Left lobe of liver (tissue), 2 donors: Measurements from ENCODE around the gene SYCP2. TPM values are rescaled to one million over a fixed set of nuclear protein-coding genes. Genes with fewer than 3 reads are reported as not detected.
A peak's percentile ranks its signal among the peaks of the same experiment; 100 is the strongest.
"Not testable (repeated sequence)": the region's sequence is repeated elsewhere in the genome, so short reads cannot be mapped to it uniquely, and the experiment has no call there.

ENCODE experiments used
- ATAC-seq: fragments of 200-7000 bp; cut with Tn5 transposase; one replicate; pipeline ENCODE4 v1.9.1; 2020; ENCODE audit warnings: mild to moderate bottlenecking, moderate library complexity
- DNase-seq: peaks from one replicate; pipeline ENCODE4 v3.0.0-alpha.2; 2020; ENCODE audit warnings: low spot score
- total RNA-seq: library from RNA; stranded (reverse); gene quantifications from one replicate; pipeline ENCODE4 v1.2.1, GENCODE V29; 2021
- donor health status: DM: no; HTN: no; CAD: no; lungs with moderate emphysema.
- donor health status: DM: no; HTN: yes; CAD: no.

SYCP2 gene
- total RNA-seq, 1 donor from 2014 or later = 0.35 TPM

DNA sequence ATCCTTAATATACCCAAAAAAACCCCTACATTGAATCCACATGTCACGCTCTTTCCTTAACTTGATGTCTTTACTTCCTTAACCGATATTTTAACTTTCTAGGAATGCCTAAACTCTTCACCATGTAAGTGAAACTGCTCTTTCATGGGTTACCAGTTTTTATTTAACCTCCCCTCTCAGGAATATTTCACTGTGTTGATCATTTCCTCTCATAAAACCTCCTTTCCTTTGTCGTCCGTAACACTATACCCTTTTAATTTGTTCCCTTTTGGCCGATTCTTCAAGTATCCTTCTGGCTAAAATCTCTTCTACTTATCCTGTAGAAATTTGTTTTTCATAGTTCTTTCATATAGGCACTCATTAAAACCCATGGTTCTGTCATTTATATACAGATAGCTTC is 24.6 kb downstream of the SYCP2 start:
- ATAC-seq (no peak), DNase-seq (no peak)

DNA sequence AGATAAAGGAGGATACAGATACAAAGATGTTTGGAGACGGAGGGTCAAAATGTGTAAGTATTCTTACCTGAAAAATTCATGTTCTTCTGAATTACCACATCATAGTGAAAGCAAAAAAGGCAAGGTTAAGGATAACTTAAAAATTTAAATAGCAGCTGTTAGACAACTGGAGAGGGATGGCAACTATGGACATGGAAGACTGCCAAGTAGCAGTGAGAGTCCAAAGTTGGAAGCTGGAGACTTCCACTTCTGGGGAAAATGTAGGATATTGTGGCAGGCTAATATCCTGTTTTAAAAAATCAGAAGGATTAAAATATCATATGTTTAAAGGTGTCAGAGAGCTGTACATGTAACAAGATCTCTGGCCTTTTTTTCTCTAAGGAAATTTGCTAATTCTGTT is 29.8 kb downstream of the SYCP2 start:
- DNase-seq (no peak), ATAC-seq (no peak)

DNA sequence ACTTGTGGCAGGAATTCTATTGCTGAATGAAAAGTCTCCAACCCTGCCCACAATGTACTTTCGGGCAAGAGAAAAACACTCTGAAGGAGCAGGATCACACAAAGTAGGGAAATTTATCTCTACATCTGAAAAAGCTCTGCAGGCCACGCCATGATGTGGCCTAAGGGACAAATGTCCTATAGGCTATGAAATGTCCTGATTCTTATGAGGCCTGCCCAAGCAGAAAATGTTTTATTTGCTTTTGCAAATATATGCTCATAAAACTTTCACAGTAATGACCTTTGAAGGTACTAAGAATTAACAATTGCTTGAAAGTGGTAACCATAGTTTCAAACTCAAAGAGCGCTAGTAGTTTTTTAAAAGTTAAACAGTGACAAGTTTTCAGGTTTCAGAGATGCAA is 31.0 kb downstream of the SYCP2 start:
- DNase-seq (no peak), ATAC-seq (no peak)

DNA sequence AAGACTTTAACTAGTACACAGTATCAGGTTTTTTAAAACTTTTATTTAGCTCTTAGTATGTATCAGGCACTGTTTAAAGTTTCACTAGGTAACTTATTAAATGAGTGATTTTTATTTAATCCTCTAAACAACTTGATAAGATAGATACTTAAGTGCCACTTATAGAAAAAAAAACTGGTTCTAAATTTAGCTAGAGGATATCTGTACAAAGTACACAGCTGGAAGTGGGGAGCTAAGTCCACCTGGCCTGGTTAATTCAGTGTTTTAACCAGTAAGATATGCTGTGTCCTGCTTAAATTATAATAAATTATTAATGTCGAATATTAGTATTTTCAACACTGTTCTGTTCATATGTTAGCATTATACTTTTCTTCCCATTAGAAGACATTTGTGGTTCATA is 37.5 kb downstream of the SYCP2 start:
- ATAC-seq (no peak), DNase-seq (no peak)

DNA sequence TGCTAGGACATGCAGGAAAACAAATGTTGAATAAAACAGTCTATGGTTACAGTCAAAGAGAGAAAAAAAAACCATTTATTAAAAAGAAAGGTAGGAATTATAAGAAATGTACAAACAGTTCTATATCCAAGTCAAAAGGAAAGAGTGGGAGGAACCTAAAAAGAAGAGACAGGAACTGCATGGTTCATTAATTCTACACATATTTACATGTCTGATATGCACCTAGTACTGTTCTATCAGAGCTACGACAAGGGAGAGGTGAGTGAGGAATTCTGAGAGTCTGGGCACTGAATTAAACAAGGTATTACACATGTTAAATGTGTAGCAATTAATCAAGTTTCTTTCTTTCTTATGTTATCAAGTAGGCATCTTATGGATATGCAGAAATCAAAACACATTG is 41.9 kb downstream of the SYCP2 start:
- no peak for ATAC-seq

DNA sequence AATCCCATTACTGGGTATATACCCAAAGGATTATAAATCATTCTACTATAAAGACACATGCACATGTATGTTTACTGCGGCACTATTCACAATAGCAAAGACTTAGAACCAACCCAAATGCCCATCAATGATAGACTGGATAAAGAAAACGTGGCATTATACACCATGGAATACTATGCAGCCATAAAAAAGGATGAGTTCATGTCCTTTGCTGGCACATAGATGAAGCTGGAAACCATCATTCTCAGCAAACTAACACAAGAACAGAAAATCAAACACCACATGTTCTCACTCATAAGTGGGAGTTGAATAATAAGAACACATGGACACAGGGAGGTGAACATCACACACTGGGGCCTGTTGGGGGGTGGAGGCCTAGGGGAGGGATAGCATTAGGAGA is 43.4 kb downstream of the SYCP2 start:
- not testable (repeated sequence) for ATAC-seq, DNase-seq

More for the DNA sequence above, 41.9 kb downstream of the SYCP2 start:
- no peak for DNase-seq

- ATAC-seq = no peak
- no peak for DNase-seq
Observed at GRCh38 chr20:59888050-59888449, 45.4 kb downstream of the SYCP2 start.

GRCh38 chr20:59884494-59884893 is 48.9 kb downstream of the SYCP2 start:
- no peak for ATAC-seq
- no peak for DNase-seq

- DNase-seq (no peak), ATAC-seq (no peak)
Observed at GRCh38 chr20:59880198-59880597, 53.2 kb downstream of the SYCP2 start.

DNA sequence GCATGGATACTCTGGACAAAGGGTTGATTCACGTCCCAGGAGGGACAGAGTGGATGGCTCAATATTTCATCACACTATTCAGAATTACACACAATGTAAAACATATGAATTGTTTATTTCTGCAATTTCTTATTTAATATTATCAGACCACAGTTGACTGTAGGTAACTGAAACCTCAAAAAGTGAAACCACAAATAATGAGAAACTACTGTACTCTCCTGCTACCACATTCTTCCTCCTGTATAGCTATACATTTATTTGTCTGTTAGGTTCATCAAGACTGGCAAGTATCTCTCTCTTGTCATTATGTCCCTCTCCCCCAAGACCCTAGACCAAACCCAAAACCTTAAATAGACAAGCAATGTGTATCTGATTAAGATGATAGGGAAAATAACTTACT is 60.0 kb downstream of the SYCP2 start:
- no peak for ATAC-seq
- DNase-seq = no peak

- no peak for ATAC-seq
- DNase-seq = no peak
Observed at GRCh38 chr20:59871096-59871495, 62.3 kb downstream of the SYCP2 start.

GRCh38 chr20:59866338-59866737 is 67.1 kb downstream of the SYCP2 start:
- ATAC-seq = no peak
- no peak for DNase-seq

DNA sequence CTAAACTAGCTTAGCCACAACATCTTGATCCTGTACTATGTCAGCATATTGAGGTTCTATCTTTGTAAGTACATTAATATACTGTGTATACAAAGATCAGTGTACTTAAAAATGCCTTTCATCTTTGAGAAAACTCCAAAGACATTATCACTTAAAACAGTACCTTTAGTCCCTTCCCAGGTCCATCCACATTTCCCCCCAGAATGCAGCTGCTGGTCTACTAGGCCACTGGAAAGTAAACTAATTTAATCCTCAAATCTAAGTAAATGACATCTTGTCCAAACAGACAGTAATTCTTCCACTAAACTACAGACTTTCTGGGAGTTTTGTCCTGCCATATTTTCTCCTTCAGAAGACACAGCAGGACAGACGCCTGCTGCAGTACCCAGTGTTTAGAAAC is 68.7 kb downstream of the SYCP2 start:
- ATAC-seq (no peak), DNase-seq (no peak)

GRCh38 chr20:59863058-59863457 is 70.4 kb downstream of the SYCP2 start:
- no peak for DNase-seq
- ATAC-seq = no peak

- ATAC-seq (no peak), DNase-seq (no peak)
Observed at GRCh38 chr20:59861401-59861800, 72.0 kb downstream of the SYCP2 start.

- ATAC-seq (no peak), DNase-seq (no peak)
Observed at GRCh38 chr20:59858425-59858824, 75.0 kb downstream of the SYCP2 start.

DNA sequence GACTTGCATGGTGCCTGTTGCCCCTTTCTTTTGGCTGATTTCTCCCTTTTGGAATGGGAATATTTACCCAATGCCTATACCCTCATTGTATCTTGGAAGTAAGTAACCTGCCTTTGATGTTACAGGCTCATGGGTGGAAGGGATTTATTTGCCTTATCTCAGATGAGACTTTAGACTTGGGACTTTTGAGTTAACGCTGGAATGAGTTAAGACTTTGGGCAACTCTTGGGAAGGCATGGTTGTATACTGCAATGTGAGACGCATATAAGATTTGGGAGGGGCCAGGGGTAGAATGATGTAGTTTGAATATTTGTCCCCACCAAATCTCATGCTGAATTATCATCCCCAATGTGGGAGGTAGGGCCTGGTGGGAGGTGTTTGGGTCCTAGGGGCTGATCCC is 75.5 kb downstream of the SYCP2 start:
- ATAC-seq (no peak), DNase-seq (no peak)

GRCh38 chr20:59856941-59857340 is 76.5 kb downstream of the SYCP2 start:
- DNase-seq, ATAC-seq: not testable (repeated sequence)

DNA sequence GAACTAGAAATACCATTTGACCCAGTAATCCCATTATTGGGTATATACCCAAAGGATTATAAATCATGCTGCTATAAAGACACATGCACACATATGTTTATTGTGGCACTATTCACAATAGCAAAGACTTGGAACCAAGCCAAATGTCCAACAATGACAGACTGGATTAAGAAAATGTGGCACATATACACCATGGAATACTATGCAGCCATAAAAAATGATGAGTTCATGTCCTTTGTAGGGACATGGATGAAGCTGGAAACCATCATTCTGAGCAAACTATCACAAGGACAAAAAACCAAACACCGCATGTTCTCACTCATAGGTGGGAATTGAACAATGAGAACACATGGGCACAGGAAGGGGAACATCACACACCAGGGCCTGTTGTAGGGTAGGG is 76.9 kb downstream of the SYCP2 start:
- ATAC-seq = not testable (repeated sequence)

DNA sequence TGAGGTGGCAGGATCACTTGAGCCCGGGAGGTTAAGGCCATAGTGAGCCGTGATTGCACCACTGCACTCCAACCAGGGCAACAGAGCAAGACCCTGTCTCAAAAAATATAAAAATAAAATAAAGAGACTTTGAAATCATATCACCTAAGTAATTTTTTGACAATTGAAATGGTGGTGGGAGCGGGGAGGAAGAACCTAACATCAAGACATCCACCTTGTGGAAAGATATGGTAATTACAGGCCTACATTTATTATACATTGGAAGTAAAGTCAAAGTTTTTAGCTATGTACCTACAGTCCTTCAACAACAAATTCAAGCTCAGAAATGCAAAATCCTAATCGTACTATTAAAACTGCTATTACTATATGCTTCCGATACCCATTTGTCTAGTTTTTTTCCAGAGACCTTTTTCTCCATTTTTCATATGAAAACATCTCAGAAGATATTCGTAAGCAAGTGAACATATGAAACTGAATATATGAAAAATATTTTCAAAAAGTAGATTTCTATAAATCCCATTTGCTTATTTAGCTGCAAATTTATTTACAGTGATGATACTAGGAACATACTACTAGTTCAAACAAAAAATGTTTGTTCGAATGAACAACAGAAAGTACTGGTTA is 83.3 kb downstream of the SYCP2 start:
- no peak for DNase-seq

More for the DNA sequence above, 76.9 kb downstream of the SYCP2 start:
- not testable (repeated sequence) for DNase-seq

DNA sequence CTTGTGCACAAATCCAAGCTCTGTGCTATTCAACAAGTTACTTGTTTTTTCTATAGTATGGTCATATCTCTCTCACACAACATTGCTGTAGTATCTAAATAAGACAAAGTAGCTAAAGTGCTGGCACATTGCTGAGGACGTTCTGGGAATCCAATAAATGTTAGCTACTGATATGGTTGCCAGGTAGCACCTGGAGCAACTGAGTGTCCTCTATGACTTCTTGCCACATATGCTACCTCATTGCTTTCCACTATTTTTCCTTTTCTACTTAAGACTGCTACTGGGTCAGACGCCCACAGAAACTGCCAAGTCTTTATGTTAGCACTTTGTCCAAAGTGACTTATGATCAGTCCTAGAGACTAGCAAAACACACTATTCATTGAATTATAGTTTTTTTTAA is 85.3 kb downstream of the SYCP2 start:
- ATAC-seq (no peak), DNase-seq (no peak)

More for the DNA sequence above, 83.3 kb downstream of the SYCP2 start:
- ATAC-seq = peak; percentile 66

GRCh38 chr20:59845472-59845871 is 88.0 kb downstream of the SYCP2 start:
- no peak for DNase-seq
- ATAC-seq = no peak

DNA sequence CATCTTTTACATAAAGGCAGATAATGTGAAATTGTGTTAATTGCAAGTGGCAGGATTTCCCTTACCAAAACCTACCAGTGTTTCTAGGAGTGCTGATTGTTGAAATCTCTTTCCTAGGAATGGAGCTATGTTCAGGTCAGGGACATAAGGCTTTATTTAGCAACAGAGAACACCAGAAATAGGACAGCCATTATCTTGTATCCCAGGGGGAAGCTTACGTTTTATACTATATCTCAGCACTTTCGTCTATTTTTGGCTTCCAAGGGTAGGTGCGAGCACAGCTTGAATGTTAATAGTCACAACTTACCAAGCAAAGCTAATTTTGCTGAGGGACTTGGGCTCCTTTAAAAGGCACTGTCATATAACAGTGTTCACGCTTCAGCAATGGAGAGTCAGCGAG is 94.0 kb downstream of the SYCP2 start:
- DNase-seq (no peak), ATAC-seq (no peak)
